ENCODE data around the gene BIN1.

The BIN1 gene

DNA sequence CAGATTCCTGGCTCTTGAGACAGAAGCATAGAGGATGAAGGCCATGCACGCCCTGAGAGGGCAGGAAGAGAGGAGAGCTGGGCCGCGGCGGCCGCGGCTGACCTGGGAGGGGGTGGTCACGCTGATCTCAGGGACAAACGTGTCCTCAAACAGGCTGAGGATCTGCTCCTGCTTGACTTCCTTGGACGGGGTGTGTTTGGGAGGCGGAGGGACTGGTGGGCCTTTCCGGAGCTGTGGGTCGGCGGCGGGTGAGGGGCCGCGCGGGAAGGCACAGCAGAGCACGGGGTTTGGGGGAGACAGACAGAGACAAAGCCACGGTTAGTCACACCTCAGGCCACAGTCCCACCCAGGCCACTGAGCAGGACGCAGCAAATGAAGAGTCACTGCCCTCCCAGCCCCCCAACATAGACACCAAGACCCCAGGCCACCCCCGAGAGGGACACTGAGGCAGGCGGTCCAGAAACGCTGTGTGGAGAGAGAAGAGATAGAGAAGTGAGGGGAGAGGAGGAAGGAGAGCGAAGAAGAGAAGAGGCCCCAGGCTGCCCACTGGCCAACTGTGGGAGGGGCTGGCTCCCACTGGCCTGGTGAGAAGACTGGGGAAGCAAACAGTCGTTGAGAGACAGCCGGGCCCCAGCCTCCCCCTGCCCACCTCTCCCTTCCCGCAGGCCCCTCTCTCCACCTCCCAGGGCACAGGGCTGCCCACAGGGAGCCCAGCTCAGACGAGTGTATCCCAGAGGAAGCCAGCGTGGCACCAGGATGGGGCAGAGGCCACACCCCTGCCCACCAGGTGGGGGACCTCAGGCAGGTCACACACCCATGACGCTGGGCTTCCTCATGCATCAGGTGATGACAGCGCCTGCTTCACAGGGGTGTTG lies 49.3 kb downstream of the BIN1 start:
- no peak for DNase-seq

GRCh38 chr2:127056631-127057370 lies 50.2 kb downstream of the BIN1 start:
- DNase-seq = no peak

GRCh38 chr2:127056086-127056485 lies 50.9 kb downstream of the BIN1 start:
- no peak for DNase-seq

- no peak for DNase-seq
These were observed 51.2 kb downstream of the BIN1 start for GRCh38 chr2:127055786-127056076.

DNA sequence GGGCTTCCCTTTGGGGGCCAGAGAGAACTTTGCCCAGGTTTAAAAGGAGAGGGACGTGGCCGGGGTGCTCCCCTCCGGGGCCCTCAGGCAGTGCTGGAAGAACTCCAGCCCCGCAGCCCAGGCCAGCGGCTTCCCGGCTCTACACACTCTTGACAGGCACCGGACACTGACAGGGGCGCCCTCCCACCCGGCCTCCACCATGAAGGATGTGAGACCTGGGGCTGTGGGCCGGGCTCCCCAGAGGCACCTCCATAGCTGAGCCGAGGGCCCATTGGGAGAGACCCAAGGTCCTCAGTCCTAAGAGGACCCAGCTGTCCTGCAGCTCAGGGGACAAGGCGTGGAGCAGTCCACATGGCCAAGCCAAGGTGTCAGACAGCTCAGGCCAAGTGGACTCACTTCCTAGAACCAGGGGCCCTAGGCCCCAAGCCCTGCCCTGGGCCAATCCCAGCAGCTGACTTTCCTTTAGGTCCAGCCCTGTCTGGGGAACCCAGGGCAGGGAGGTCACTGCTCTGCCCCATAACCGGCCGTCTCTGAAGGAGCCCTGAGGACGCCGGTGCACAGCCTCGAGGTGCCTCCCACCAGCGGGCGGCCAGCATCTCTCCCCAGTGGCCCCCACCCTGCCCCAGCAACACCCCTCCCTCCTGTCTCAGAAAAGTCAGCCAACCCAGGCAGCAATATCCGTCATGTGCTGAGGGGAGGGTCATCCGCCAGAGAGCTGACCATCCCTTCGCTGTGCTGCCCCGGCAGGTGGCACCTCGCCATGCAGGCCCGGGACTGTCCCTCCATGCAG lies 51.8 kb downstream of the BIN1 start:
- no peak for DNase-seq

GRCh38 chr2:127054604-127054930 lies 52.4 kb downstream of the BIN1 start:
- DNase-seq = no peak

- DNase-seq = no peak
These were observed 53.0 kb downstream of the BIN1 start for GRCh38 chr2:127053731-127054603.

GRCh38 chr2:127052771-127053691 lies 53.9 kb downstream of the BIN1 start:
- DNase-seq = no peak

- no peak for DNase-seq
These were observed 54.7 kb downstream of the BIN1 start for GRCh38 chr2:127052057-127052770.

- DNase-seq = no peak
These were observed 55.6 kb downstream of the BIN1 start for GRCh38 chr2:127051116-127052056.

- DNase-seq = no peak
These were observed 56.2 kb downstream of the BIN1 start for GRCh38 chr2:127050803-127051115.

DNA sequence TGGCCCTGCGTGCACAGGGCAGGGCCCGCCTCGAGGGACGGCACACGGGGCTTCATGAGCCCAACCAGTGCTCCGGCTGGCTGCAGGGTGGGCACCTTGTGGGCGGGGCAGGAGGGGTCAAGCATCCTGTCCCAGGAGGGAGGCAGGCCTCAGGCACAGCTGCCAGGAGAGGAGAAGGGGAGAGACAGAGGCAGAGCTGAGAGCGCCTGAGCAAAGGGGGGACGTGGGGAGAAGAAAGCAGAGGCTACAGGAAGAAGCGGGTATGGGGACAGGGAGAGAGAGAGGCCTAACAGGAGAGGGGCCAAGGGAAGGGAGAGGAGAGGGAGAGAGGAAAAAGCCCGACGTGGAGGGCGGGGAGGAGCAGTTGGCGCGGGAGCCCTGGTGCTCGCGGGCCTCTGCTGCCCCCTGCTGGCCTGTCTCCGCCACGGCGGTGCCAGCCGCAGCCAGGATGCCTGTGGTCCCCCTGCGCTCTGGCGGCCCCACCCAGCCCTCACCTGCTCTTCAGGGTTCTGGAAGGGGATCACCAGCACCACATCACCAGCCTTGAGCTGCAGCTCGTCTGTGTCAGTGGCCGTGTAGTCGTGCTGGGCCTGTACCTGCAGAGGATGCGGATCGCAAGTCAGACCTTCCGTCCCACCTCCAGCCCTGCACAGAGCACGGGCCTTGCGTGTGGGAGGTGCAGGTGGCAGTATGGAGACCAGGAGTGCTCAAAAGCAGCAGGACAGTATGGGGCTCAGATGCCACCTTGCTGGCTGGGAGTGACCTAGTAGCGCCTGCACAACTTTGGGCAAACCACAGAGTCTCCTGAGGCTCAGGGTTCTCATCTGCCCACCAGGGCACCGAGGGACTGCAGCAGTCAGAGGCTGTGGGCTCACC lies 56.8 kb downstream of the BIN1 start:
- peak; percentile 56 for DNase-seq

DNA sequence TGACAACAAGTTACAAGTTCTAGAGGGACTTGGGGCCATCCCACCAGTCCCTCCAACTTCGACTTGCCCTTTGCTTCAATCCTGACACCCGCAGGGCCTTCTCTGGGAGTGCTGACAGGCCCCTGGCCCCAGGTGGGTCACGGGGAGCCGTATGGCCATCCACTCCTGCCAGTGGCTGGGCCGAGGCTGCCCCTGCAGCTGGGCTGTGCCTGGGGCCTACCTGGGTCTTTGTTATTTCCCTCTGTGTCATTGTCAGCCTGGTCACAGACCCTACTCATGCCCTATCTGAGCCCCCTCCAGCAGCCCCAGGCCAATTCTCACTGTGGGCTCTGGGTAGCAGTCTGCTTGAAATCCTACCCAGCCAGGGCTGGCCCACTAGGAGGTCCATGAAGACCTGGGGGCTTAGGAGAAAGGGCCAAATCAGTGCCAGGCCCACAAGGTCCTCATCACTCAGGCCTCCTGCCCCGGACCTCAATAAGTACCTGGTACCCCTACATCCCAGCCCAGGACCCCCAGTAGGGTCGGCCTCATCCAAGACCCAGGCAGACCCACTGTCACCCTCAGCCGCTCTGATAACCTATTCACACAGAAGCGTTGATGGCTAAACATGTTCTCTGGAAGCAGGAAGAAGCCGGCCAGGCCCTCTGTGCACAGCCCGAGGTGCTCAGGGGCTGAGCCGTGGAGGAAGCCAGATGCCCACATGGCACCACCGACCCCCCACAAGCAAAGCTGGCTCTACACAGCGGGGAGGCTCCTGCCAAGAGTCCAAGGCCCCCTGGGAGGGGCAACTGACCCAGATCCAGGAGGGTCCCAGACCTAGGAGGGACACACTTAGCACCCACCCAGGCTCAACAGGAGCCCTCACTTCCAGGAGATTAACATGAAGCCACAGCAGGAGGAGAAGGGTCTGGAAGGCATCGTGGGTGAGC lies 57.7 kb downstream of the BIN1 start:
- no peak for DNase-seq

- DNase-seq = no peak
These were observed 58.4 kb downstream of the BIN1 start for GRCh38 chr2:127048618-127048935.

DNA sequence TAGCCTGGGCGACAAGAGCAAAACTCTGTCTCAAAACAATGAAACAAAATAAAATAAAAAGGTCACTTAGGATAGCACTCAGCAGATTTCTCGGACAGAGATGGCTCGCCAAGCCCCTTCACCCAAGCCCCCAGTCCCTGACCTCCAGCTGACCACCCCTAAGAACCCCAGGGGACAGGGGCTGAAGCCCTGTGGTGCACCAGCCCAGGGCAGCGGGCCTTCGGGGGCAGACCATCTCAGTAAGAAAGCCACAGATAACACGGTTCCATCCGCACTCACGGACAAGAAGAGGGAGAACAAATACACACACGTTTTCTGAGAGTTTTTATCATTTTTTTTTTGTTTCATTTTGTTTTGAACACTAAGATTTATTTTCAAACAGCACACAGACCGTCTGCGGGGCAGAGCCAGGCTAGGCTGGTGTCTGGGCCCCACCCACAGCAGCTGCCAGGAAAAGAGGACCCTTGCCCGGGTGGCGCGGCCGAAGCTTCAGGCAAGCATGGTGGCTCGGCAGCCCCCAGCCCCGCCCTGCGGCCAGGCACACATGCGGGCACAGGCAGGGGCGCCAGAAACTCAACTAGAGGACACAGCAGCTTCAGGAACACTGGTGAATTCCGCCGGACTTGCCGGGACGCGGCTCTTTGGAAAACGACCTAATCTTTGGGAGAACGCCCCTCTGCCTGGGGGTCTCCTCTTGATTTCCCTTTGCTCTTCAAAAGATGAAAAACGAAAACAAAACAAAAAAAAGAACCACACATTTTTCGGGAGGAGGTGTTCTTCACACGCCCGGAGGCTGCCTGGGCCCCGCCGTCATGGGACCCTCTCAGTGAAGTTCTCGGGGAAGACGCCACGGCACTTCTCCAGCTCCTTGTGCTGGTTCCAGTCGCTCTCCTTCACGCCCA lies 59.0 kb downstream of the BIN1 start:
- no peak for DNase-seq

- DNase-seq = no peak
These were observed 59.9 kb downstream of the BIN1 start for GRCh38 chr2:127047054-127047453.

GRCh38 chr2:127046579-127046978 lies 60.4 kb downstream of the BIN1 start:
- no peak for DNase-seq
